ENCODE measurements around the gene LYZL2.
"Not testable (repeated sequence)": the region's sequence is repeated elsewhere in the genome, so short reads cannot be mapped to it uniquely, and the experiment has no call there.

Gene LYZL2

GRCh38 chr10:30629653-30630052 is at the start of gene LYZL2:
TSS of gene LYZL2 (minus strand) at chr10:30629753. CDS start at chr10:30626915, 2,838 bp downstream.
- DNase-seq (ENCODE audit: low read depth) = no peak

- not testable (repeated sequence) for DNase-seq (ENCODE audit: low read depth)
These were observed 48.1 kb upstream of the LYZL2 start for GRCh38 chr10:30677616-30678015.

DNA sequence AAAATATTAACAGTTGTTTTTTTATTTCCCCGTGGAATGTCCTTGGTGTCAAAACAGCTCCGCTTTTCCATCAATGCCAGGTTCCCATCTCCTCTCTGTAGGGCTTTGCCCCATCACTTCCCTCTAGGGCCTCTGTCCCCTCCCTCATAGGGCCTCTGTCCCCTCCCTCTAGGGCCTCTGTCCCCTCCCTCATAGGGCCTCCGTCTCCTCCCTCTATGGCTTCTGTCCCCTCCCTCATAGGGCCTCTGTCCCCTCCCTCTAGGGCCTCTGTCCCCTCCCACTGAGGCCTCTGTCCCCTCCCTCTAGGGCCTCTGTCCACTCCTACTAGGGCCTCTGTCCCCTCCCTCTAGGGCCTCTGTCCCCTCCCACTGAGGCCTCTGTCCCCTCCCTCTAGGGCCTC is 47.6 kb upstream of the LYZL2 start:
- not testable (repeated sequence) for DNase-seq (ENCODE audit: low read depth)

DNA sequence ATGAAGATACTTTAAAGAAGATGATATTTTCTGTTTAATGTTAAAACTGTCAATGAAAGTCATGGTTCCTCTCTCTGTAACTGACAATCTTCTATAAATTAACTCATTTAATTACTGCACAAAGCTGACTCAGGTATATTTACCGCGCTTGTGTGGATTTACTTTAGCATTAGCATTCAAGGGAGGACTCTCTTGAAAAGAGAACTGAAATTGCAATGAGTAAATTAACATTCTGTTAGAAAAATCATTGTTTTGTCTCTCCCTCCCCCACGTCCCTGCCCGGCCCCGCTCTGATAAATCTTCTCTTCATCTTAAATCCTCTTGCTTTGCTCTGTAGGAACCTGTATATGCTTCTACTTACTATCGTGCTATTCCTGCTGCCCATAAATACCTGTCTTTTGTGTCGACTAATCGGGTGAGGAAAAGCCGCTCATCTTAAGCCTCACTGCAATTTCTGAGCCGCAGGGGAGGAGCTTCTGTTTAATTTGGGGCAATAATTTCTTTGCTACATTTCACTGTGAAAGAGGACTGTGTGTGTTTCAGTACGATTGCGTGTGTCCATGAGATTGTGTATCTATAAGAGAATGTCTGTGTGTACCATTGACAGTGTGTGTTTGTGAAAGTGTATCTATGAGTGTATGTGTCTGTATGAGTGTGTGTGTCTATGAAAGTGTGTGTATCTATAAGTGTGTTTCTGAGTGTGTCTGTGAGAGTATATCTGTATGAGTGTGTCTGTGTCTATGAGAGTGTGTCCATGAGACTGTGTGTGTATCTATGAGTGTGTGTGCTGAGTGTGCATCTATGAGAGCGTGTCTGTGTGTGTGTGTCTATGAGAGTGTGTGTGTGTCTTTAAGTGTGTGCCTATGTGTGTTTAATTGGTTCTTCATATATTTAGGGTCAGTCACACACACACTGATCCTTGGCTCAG is 46.5 kb upstream of the LYZL2 start:
- no peak for DNase-seq (ENCODE audit: low read depth)

- no peak for DNase-seq (ENCODE audit: low read depth)
These were observed 45.2 kb upstream of the LYZL2 start for GRCh38 chr10:30674796-30675195.

GRCh38 chr10:30673262-30673661 is 43.7 kb upstream of the LYZL2 start:
- DNase-seq (ENCODE audit: low read depth) = not testable (repeated sequence)

DNA sequence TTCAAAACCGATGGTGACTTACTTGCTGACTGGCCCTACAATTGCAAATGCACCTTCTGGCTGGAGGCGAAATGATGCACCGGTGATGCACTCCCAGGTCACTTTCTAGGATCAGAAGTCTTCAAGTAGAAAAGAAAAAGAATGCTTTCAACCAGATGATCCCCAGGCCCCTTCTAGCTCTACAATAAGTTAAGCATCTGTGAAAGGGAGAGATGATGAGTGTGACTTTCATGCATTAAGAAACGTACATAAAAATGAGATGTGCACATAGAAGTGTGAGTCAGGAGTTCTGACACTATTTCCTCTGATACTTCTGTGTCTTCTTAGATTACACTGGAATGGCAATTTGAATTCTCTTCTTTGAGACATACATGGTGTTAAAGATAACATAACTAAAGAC is 42.8 kb upstream of the LYZL2 start:
- not testable (repeated sequence) for DNase-seq (ENCODE audit: low read depth)

DNA sequence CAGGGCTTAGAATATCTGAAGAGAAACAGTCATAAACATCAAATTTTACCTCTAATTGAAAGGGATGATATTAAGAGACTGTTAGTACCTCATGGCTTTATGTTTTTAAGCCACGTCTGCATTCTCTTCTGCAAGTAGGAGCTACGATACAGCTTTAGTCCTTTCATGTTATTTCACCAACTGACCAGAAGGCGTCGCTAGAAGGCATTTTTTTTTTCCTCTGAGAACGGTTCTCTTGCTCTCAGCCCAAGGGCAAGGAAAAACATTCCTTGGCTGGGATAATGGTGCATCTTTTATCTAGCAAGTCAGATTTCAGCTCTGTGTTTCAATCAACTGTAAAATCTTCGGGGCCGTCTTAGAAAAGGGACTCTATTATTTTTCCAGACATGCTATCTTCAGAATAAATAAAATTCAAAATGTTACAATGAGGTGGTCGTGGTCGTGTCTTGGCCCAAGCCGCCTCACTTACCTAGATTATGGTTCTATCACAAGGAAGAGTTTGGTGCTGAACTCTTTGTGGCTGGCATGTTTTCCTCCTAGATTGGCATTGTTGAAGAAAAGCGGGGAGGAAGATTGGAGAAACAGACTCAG is 41.6 kb upstream of the LYZL2 start:
- no peak for DNase-seq (ENCODE audit: low read depth)

- not testable (repeated sequence) for DNase-seq (ENCODE audit: low read depth)
These were observed 38.4 kb upstream of the LYZL2 start for GRCh38 chr10:30667982-30668381.

GRCh38 chr10:30663403-30663802 is 33.9 kb upstream of the LYZL2 start:
- not testable (repeated sequence) for DNase-seq (ENCODE audit: low read depth)

GRCh38 chr10:30662814-30663213 is 33.3 kb upstream of the LYZL2 start:
- DNase-seq (ENCODE audit: low read depth) = no peak

GRCh38 chr10:30660314-30660713 is 30.8 kb upstream of the LYZL2 start:
- DNase-seq (ENCODE audit: low read depth) = not testable (repeated sequence)

DNA sequence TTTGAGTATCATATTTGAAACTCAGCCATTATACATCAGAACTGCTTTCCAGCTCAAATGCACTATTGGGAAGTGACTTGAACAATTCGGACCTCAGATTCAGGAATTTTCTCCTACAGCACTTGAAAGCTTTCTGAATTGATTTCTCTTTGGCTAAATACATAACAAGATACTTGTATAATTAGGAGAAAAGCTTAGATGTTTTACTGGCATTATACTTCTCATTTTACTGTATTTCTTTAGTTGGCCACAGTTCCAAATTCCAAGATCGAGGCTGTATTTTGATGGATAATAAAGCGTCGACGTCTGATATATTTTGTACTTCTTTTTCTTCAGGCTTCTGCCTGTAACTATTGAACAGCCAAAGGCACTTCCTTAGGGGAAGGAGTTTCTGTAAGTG is 26.7 kb upstream of the LYZL2 start:
- no peak for DNase-seq (ENCODE audit: low read depth)

- not testable (repeated sequence) for DNase-seq (ENCODE audit: low read depth)
These were observed 25.4 kb upstream of the LYZL2 start for GRCh38 chr10:30655001-30655400.

DNA sequence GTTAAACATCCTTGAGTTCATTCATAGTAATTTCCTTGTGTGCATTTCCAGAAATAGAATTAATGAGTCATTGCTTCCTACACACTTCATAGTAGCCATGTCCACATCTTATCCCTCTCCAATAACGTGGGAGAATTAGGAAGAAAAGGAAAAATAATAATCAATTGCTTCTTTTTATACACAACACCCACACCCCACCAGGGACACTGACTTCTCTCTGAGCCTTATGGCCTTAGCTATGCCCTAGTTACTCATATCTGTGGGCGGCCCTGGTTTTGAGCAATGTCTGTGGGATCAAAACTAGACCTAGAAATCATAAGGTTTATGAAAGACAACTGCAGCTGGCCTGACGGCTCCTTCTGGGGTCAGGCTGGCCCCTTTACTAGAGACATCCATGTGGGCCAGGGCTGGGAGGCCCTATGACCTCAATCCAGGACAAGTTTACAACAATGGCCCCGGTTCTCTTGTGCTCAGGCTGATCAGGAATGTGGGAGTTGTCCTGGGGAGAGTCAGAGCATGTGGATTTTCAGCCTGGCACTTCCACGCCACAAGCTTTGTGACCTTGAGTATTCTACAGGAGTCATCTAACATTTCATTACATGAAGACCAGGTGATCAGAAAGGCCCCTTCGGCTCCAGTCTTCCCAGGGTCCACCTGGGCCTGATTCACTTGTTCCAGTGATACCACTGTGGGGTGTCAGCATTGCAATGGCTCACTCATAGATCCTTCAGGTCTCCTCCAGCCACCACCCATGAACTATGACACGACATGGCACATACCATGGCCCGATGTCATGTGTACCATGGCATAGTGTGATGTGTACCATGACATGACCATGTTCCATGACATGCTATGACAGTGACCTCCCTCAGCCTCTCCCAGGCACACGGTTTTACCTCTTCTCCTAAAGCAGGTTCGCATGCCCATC is 22.2 kb upstream of the LYZL2 start:
- not testable (repeated sequence) for DNase-seq (ENCODE audit: low read depth)

DNA sequence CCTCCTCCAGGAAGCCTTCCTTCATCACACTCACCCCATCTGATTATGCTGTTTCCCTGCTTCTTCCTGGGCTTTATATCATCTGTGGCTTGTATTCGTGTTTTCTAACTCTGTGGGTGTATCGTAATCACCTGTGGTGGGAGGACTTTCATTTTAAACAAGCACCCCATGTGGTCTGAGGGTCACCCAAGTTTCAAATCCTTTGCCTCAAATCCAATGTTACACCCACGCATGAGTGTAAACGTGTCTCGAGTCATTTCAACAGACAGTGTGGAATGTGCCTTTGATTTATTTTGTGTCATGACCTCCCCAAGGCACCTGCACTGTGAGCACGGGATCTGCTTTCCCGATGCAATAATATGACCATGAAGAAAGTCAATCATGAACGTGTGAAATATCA is 17.5 kb upstream of the LYZL2 start:
- no peak for DNase-seq (ENCODE audit: low read depth)

DNA sequence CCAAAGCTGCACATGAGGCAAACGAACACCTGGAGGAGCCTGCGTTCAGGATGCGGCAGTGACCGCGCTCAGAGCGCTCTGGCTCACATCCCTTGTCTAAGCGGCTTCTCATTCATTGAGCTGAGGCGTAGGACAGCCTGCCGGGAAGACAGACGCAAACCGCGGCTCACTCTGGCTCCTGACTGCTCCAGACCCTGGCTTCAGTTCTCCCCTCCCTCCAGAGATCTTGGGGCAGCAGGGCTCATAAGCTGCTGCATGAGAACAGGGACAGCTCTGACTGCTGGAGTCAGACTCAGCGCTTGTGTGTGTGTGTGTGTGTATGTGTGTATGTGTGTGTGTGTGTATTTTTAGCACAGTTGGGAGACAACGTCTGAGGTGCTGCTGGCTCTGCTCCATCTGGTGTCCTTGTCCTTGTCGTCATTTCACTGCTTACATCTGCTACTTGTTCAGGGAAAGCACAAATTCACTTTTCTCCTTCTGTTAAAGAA is 15.8 kb upstream of the LYZL2 start:
- DNase-seq (ENCODE audit: low read depth) = no peak

DNA sequence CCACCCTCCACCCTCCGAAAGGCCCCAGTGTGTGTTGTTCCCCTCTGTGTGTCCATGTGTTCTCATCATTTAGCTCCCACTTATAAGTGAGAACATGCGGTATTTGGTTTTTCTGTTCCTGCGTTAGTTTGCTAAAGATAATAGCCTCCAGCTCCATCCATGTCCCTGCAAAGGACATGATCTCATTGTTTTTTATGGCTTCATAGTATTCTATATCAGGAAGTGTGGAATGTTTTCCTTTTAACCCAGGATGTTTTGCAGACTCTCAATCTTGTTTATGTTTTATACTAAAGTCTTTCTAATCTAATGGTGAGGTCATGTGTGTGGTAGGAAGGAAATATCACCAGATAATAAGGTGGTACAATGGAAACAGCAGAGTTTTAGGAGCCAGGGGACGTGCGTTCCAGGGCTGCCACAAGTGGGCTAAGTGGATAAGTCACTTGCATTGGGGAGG is 14.9 kb upstream of the LYZL2 start:
- DNase-seq (ENCODE audit: low read depth) = not testable (repeated sequence)

DNA sequence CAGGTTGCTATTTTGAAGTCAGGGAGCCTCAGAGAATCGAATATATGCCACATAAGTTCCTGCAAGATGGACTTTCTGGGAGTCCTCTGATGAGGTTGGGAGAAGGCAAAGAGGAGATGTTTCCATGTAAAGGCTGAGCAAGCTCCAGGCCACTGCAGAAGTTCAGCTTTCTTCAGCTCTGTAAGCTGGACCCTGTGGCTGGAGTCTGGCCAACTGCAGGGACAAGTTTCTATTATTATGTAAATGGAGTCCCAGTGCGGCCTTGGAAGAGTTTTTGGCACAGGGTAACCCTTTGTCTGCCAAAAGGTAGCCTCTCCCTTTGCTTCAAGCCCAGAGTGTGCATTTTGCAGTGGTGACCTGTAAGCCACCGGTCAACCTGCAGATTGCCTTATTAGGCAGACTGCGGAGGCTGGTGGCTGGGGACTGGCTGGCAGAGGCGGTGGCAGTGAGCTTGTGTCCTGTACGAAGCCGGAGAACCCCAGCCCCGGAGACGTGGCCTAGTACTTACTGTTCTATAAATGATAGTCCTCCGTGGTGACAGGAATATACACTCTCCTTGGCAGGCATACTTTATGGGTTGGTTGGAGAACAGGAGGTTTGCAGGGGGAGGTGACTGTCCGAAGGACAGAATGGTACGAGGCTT is 14.1 kb upstream of the LYZL2 start:
- DNase-seq (ENCODE audit: low read depth) = not testable (repeated sequence)

GRCh38 chr10:30642856-30643255 is 13.3 kb upstream of the LYZL2 start:
- not testable (repeated sequence) for DNase-seq (ENCODE audit: low read depth)
